Measurements from ENCODE around the gene BMPR1A.

- TF ChIP-seq CTCF (IDR thresholded peaks at IDR 0.05) (no peak), POLR2A (IDR thresholded peaks at IDR 0.05) (no peak)
Observed at GRCh38 chr10:86727470-86727869, 28.9 kb upstream of the BMPR1A start.
